ENCODE results near the gene SOCS3. TPM values are rescaled to one million over a fixed set of nuclear protein-coding genes. Genes with fewer than 3 reads are reported as not detected.

SOCS3 gene
- total RNA-seq, 4 donors from 2014 or later = 23.7 to 76.5 (median 59.7) TPM

DNA sequence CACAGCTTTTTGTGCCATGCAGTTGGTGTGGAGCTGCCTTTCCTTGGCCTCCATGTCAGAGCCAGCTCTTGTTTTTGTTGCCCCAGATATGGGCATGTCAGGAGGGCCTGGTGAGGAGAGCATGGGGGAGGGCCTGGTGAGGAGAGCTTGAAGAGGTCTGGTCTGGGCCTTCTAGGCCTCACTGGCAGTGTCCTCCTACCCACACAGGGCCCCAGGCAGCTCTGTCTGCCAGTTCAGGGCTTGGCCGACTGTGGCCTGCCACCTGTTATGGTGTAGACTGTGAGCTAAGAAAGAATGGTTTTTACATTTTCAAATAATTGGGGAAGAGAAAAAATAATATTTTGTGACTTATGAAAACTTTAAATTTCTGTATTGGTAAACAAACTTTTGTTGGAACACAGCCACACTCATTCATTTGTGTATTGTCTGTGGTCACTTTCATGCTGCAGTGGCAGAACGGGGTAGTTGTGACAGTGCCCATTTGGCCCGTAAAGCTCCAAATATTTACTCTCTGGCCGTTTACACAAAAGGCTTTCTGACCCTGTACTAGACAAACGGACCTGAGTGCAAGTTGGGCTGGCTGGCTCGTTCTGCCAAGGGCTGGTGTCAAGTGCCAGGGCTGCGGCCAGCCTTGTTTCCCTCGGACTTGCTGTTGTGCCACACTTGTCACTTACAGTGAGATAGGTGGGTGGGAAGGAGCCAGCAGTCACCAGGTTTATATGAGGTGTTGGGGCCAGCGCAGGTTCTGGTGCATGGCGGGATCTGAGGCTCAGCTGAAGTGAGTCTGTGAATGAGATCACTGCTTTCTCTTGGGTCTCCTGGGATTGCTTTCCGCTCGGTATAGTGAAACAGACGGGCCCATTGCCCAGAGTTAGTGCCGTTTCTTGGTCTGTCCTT is 36.8 kb upstream of the SOCS3 start:
- H3K4me3 ChIP-seq = no peak overlapping the region
- TF ChIP-seq POLR2A (IDR thresholded peaks at IDR 0.05) = no peak
- peaks cover 3 to 84% (median 20%) of the 10 kb centered on the region in 3 donors for H3K36me3 ChIP-seq
- H3K9me3 ChIP-seq = no peaks in the 10 kb centered on the region
- peaks cover 0 to 26% (median 7%) of the 10 kb centered on the region in 4 donors for H3K4me1 ChIP-seq
- 54 to 66% methylated on average over 14 of the region's 14 CpGs for WGBS, 2 donors
- DNase-seq (ENCODE audit: low spot score in 2 of 2) = no peak
- H3K27ac ChIP-seq = peak overlapping the region in 2 of 4 donors; percentile 43 to 62
- no peaks in the 10 kb centered on the region for H3K27me3 ChIP-seq

DNA sequence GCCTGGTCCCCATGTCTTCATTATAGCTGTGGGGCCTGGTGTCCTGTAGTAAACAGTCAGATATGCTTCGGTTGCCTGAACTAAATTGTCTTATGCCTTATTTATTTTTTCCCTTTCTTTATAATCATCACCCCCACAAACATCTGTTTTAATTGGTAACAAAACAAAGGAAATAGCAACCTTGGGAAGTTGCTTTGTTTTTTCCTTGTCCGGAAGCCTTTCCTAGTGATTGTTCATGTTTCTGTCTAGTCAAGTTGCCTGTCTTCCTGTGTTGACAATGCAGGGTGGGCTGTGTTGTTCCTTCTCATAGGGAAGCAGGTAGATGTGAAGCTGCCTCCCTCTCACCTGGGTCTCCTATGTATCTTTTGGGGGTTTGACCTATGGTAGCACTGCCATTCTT is 35.3 kb upstream of the SOCS3 start:
- WGBS, 2 donors = 86 to 89% methylated on average over 2 of the region's 2 CpGs

DNA sequence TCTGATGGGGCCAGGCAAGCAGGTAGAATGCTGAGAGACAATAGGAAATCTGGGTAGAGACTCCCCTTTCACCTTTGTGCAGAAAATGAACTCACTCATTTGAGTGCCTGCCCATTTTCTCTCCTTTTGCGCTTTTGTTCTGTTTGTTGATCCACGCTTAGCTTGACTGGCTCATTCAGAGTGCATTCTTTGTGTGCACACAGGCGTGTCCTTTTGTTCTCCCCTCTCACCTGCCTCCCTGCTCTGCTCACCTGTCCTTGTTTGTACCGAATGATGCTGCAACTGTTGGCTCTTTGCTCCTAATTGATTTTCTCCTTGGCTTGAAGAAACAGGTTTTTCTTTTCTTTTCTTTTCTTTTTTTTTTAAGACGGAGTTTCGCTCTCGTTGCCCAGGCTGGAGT is 34.3 kb upstream of the SOCS3 start:
- H3K27ac ChIP-seq = no peak overlapping the region
- 92 to 94% methylated on average over 7 of the region's 7 CpGs for WGBS, 2 donors
- H3K27me3 ChIP-seq = no peaks in the 10 kb centered on the region
- DNase-seq (ENCODE audit: low spot score in 2 of 2) = no peak
- TF ChIP-seq EP300 (IDR thresholded peaks at IDR 0.05) (no peak), POLR2A (IDR thresholded peaks at IDR 0.05) (no peak)
- TF ChIP-seq, protein P1, sequence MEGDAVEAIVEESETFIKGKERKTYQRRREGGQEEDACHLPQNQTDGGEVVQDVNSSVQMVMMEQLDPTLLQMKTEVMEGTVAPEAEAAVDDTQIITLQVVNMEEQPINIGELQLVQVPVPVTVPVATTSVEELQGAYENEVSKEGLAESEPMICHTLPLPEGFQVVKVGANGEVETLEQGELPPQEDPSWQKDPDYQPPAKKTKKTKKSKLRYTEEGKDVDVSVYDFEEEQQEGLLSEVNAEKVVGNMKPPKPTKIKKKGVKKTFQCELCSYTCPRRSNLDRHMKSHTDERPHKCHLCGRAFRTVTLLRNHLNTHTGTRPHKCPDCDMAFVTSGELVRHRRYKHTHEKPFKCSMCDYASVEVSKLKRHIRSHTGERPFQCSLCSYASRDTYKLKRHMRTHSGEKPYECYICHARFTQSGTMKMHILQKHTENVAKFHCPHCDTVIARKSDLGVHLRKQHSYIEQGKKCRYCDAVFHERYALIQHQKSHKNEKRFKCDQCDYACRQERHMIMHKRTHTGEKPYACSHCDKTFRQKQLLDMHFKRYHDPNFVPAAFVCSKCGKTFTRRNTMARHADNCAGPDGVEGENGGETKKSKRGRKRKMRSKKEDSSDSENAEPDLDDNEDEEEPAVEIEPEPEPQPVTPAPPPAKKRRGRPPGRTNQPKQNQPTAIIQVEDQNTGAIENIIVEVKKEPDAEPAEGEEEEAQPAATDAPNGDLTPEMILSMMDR (IDR thresholded peaks at IDR 0.05) = no peak
- peaks cover 0 to 60% (median 8%) of the 10 kb centered on the region in 3 donors for H3K36me3 ChIP-seq
- no peak overlapping the region for H3K4me3 ChIP-seq
- no peaks in the 10 kb centered on the region for H3K9me3 ChIP-seq
- H3K4me1 ChIP-seq = peaks cover 0 to 49% (median 7%) of the 10 kb centered on the region in 4 donors

More for the DNA sequence above, 35.3 kb upstream of the SOCS3 start:
- Histone ChIP-seq H3K36me3 (peaks cover 3 to 69% (median 14%) of the 10 kb centered on the region in 3 donors), H3K27ac (no peak overlapping the region), H3K4me1 (peaks cover 0 to 39% (median 7%) of the 10 kb centered on the region in 4 donors), H3K9me3 (no peaks in the 10 kb centered on the region), H3K27me3 (no peaks in the 10 kb centered on the region), H3K4me3 (no peak overlapping the region)
- DNase-seq (ENCODE audit: low spot score in 2 of 2) = no peak
- no peak for TF ChIP-seq POLR2A (IDR thresholded peaks at IDR 0.05)
- TF ChIP-seq EP300 (IDR thresholded peaks at IDR 0.05) = no peak

DNA sequence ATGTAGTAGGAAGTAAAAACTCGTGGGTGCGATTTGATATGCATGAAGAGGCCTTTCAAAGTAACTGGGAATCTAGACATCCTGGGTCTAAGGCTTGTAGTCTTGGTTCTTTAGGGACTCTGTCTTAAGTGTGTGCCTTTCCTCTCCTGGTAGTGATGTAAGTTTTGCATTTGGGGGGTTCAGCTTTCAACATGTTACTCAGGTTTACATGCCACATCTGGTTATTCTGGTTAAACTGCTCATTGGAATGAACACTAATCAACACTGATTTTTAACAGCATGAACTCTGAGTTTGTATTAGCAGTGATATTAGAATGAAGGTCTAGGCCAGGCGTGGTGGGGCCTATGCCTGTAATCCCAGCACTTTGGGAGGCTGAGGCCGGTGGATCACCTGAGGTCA is 33.7 kb upstream of the SOCS3 start:
- TF ChIP-seq EP300 (IDR thresholded peaks at IDR 0.05) (no peak), POLR2A (IDR thresholded peaks at IDR 0.05) (no peak)
- TF ChIP-seq, protein P1 (IDR thresholded peaks at IDR 0.05) = no peak
- H3K4me3 ChIP-seq = no peak overlapping the region
- peaks cover 0 to 55% (median 7%) of the 10 kb centered on the region in 4 donors for H3K4me1 ChIP-seq
- 92 to 93% methylated on average over 4 of the region's 4 CpGs for WGBS, 2 donors
- H3K9me3 ChIP-seq = no peaks in the 10 kb centered on the region
- H3K27me3 ChIP-seq = no peaks in the 10 kb centered on the region
- peaks cover 0 to 53% (median 2%) of the 10 kb centered on the region in 3 donors for H3K36me3 ChIP-seq
- DNase-seq (ENCODE audit: low spot score in 2 of 2) = no peak
- no peak overlapping the region for H3K27ac ChIP-seq

DNA sequence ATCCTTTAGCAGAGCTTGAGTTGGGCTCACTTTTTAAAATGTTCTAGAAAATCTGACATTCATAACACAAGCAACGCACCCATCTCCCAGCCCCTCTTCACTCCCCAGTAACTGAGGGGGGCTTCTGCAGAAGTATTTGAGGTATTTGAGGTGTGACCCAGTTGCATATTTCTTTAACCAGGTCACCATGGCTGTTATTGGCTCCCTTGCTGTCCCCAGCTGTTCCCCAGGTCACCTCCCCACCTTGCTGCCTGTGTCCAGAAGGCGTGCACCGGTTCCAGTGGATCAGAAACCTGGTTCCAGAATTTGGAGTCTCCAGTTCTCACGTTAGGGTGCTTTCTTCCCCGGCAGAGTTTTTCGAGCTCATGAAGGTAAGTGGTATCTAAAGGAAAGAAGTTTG is 32.4 kb upstream of the SOCS3 start:
- no peaks in the 10 kb centered on the region for H3K27me3 ChIP-seq
- no peak for DNase-seq (ENCODE audit: low spot score in 2 of 2)
- H3K9me3 ChIP-seq = no peaks in the 10 kb centered on the region
- H3K4me3 ChIP-seq = no peak overlapping the region
- peaks cover 0 to 56% (median 15%) of the 10 kb centered on the region in 4 donors for H3K4me1 ChIP-seq
- peaks cover 0 to 40% (median 0%) of the 10 kb centered on the region in 3 donors for H3K36me3 ChIP-seq
- TF ChIP-seq EP300 (IDR thresholded peaks at IDR 0.05) = no peak
- TF ChIP-seq, protein P1 (IDR thresholded peaks at IDR 0.05) = no peak
- no peak for TF ChIP-seq POLR2A (IDR thresholded peaks at IDR 0.05)
- 94 to 95% methylated on average over 6 of the region's 6 CpGs for WGBS, 2 donors
- H3K27ac ChIP-seq = no peak overlapping the region

DNA sequence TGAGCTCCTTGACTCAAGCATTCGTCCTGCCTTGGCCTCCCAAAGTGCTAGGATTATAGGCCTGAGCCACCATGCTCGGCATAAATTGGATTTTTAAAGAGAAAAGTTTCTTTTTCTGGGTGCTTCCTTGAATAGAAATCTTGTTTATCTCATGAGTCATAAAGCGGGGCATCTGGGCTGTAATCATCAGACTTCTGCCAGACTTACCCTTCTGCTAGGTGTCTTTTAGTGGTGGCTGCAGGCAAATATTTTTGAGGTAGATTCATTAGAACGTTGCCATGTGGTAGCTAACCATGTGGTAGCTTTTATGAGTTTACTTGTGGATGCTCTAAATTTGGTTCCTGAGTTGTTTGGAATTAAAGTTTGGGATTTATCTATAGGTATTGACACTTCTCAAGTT is 32.0 kb upstream of the SOCS3 start:
- TF ChIP-seq, protein P1 (IDR thresholded peaks at IDR 0.05) = no peak
- no peak for TF ChIP-seq EP300 (IDR thresholded peaks at IDR 0.05)
- TF ChIP-seq POLR2A (IDR thresholded peaks at IDR 0.05) = no peak
- Histone ChIP-seq H3K9me3 (no peaks in the 10 kb centered on the region), H3K4me3 (no peak overlapping the region), H3K27me3 (no peaks in the 10 kb centered on the region), H3K36me3 (peaks cover 0 to 38% (median 0%) of the 10 kb centered on the region in 3 donors), H3K27ac (peak overlapping the region in 1 of 4 donors; percentile 25), H3K4me1 (peaks cover 0 to 56% (median 15%) of the 10 kb centered on the region in 4 donors)
- no peak for DNase-seq (ENCODE audit: low spot score in 2 of 2)
- 72 to 77% methylated on average over 4 of the region's 4 CpGs for WGBS, 2 donors

Data from tibial nerve (tissue), 4 donors.